ENCODE measurements around the gene NDUFB2.
A peak's percentile ranks its signal among the peaks of the same experiment; 100 is the strongest.
"Not testable (repeated sequence)": the region's sequence is repeated elsewhere in the genome, so short reads cannot be mapped to it uniquely, and the experiment has no call there.

The NDUFB2 gene

GRCh38 chr7:140696680-140697446, at the start of gene NDUFB2:
NDUFB2 (plus strand) TSS chr7:140696708; CDS start chr7:140696745, 37 bp downstream.
- peak; percentile 64 for DNase-seq (ENCODE audit: low read depth)

GRCh38 chr7:140646931-140647647, 49.4 kb upstream of the NDUFB2 start:
- DNase-seq (ENCODE audit: low read depth): no peak

GRCh38 chr7:140649556-140650205, 46.8 kb upstream of the NDUFB2 start:
- no peak for DNase-seq (ENCODE audit: low read depth)

- DNase-seq (ENCODE audit: low read depth): no peak
Measured at GRCh38 chr7:140650367-140650766, 46.1 kb upstream of the NDUFB2 start.

- no peak for DNase-seq (ENCODE audit: low read depth)
Measured at GRCh38 chr7:140653319-140654108, 43.0 kb upstream of the NDUFB2 start.

- DNase-seq (ENCODE audit: low read depth): no peak
Measured at GRCh38 chr7:140654109-140654387, 42.5 kb upstream of the NDUFB2 start.

GRCh38 chr7:140654661-140655060, 41.8 kb upstream of the NDUFB2 start:
- DNase-seq (ENCODE audit: low read depth): no peak

- DNase-seq (ENCODE audit: low read depth): no peak
Measured at GRCh38 chr7:140655511-140656408, 40.7 kb upstream of the NDUFB2 start.

GRCh38 chr7:140656548-140657515, 39.7 kb upstream of the NDUFB2 start:
- peak; percentile 20 for DNase-seq (ENCODE audit: low read depth)

GRCh38 chr7:140657891-140658290, 38.6 kb upstream of the NDUFB2 start:
- DNase-seq (ENCODE audit: low read depth): no peak

GRCh38 chr7:140659856-140660255, 36.7 kb upstream of the NDUFB2 start:
- DNase-seq (ENCODE audit: low read depth): no peak

- DNase-seq (ENCODE audit: low read depth): no peak
Measured at GRCh38 chr7:140661124-140661523, 35.4 kb upstream of the NDUFB2 start.

GRCh38 chr7:140662938-140663337, 33.6 kb upstream of the NDUFB2 start:
- not testable (repeated sequence) for DNase-seq (ENCODE audit: low read depth)

GRCh38 chr7:140667476-140667875, 29.0 kb upstream of the NDUFB2 start:
- DNase-seq (ENCODE audit: low read depth): no peak

- no peak for DNase-seq (ENCODE audit: low read depth)
Measured at GRCh38 chr7:140668641-140669040, 27.9 kb upstream of the NDUFB2 start.

GRCh38 chr7:140669352-140669751, 27.2 kb upstream of the NDUFB2 start:
- DNase-seq (ENCODE audit: low read depth): no peak

- not testable (repeated sequence) for DNase-seq (ENCODE audit: low read depth)
Measured at GRCh38 chr7:140669862-140670261, 26.6 kb upstream of the NDUFB2 start.

- no peak for DNase-seq (ENCODE audit: low read depth)
Measured at GRCh38 chr7:140670343-140670935, 26.1 kb upstream of the NDUFB2 start.

- DNase-seq (ENCODE audit: low read depth): no peak
Measured at GRCh38 chr7:140671966-140672365, 24.5 kb upstream of the NDUFB2 start.

All from activated T-cell treated with anti-CD3 and anti-CD28 coated beads for 48 hours (primary cell).